Heart right ventricle (tissue), 16 donors: ENCODE results near the gene C3orf18. TPM values are rescaled to one million over a fixed set of nuclear protein-coding genes. Genes with fewer than 3 reads are reported as not detected.

Experiments
- ATAC-seq, 8 donors: fragments of 200-7000 bp; cut with Tn5 transposase; one replicate each; pipeline ENCODE4 v1.9.1; 2020; ENCODE audit warnings: mild to moderate bottlenecking in 8 of 8, moderate library complexity in 8 of 8, moderate number of reproducible peaks in 1 of 8
- DNase-seq, 2 donors: peaks; one replicate each; pipeline ENCODE4 v3.0.0-alpha.2; 2020
- H3K27ac ChIP-seq, 10 donors: fragments of 200-600 bp; sonication (generic) in 2 of 10; one replicate each; pipeline versions ENCODE4 v1.5.0 to v1.8.0; 2020 to 2022; ENCODE audit warnings: mild to moderate bottlenecking in 3 of 10
- H3K27me3 ChIP-seq, 7 donors: fragments of 200-600 bp; one replicate each; pipeline ENCODE4 v1.8.0; 2021 to 2022; ENCODE audit warnings: mild to moderate bottlenecking in 2 of 7
- H3K36me3 ChIP-seq, 9 donors: fragments of 200-600 bp; sonication (generic) in 1 of 9; one replicate each; pipeline versions ENCODE4 v1.5.0 to v1.8.0; 2020 to 2022; ENCODE audit warnings: mild to moderate bottlenecking in 2 of 9
- H3K4me1 ChIP-seq, 9 donors: fragments of 200-600 bp; sonication (generic) in 1 of 9; one replicate each; pipeline versions ENCODE4 v1.5.0 to v1.8.0; 2020 to 2022; ENCODE audit warnings: mild to moderate bottlenecking in 4 of 9
- H3K4me3 ChIP-seq, 10 donors: fragments of 200-600 bp; sonication (generic) in 2 of 10; one replicate each; pipeline versions ENCODE4 v1.5.0 to v1.8.0; 2020 to 2022; ENCODE audit warnings: mild to moderate bottlenecking in 7 of 10, moderate library complexity in 2 of 10
- H3K9me3 ChIP-seq, 11 donors: fragments of 200-600 bp in 10 of 11; sonication (generic) in 2 of 11; one replicate each; pipeline versions ENCODE4 v1.5.0 to v1.8.0; 2013 to 2022; ENCODE audit warnings: mild to moderate bottlenecking in 2 of 11, control low read depth in 1 of 11, moderate library complexity in 1 of 11
- CTCF ChIP-seq, 9 donors: fragments of 200-600 bp; sonication (generic) in 2 of 9; IDR thresholded peaks; one replicate each; pipeline versions ENCODE4 v1.5.0 to v1.8.0; 2021 to 2022; ENCODE audit warnings: antibody characterized with exemption in 9 of 9, mild to moderate bottlenecking in 5 of 9, moderate library complexity in 1 of 9
- WGBS, 2 donors: extraction: QIAGEN DNeasy Blood & Tissue Kit; methylation state at CpG; one replicate each; pipeline ENCODE4 v1.1.7; 2013; ENCODE audit warnings: inconsistent platforms in 1 of 2; 5-methylcytosine and 5-hydroxymethylcytosine counted together
- intact Hi-C, 10 donors: fragments of 100-400 bp; cut with DNase I; formaldehyde crosslinking; loops; one replicate each; pipeline versions ENCODE4 v1.11.1 to v1.14.2; 2022
- polyA plus RNA-seq, 2 donors: library from polyadenylated mRNA; stranded (reverse); fragments of 200-250 nt; gene quantifications; one replicate each; pipeline ENCODE4 v1.2.3, GENCODE V29; 2013
- total RNA-seq, 10 donors: library from RNA; stranded (reverse); fragmentation: NEBNext Ultra II Directional in 3 of 10; extraction: Animal tissue kit (Norgen Biotek cat#: 25700) in 3 of 10; gene quantifications; one replicate each; pipeline versions ENCODE4 v1.2.1 to v1.2.4, GENCODE V29; 2021 to 2023
- donor health status: Arrhythmogenic right ventricular cardiomyopathy.
- donor health status: ischemic (EF 13 %, LVEDD 7.1; RV severe dilation, severe dysfunction).
- donor health status: healthy with polysubstance abuse.
- donor health status: DM: no; HTN: yes; CAD: no.
- donor health status: DM: no; HTN: no; CAD: no.
- donor health status: ischemic (EF 25% LVEDD 6.9; RV normal size, moderate dysfunction).
- donor health status: ischemic (EF 25% LVEDD 5.7; RV mildly dilated, moderate dysfunction).
- donor health status: healthy.
- donor health status: DM: yes; HTN: yes; CAD: no.
- donor health status: Ischemic cardiomyopathy.
- donor health status: ischemic (EF 35%, LVEDD 5.7; RV mildly dilated, moderate dysfunction).
- donor health status: nonischemic (EF 11% LVEDD 7.7; RV severe dilation, severe dysfunction).
- donor health status: DM: yes; HTN: yes; CAD: no.
- donor health status: PGD.
- donor health status: ischemic (EF 29% LVEDD 5.4; RV normal size, mild dysfunction).
- donor health status: nonischemic (EF 23%, LVEDD 6.1; RV moderate dilation, normal function).

C3orf18 gene
- total and polyA plus RNA-seq, 12 donors, result 19.9 to 49.9 (median 41.1) TPM

- intact Hi-C loops, result loop anchor here in 1 of 10 donors (1.0 kb wide), 1 partner anchor 15 kb away; no protein-coding TSS in a partner anchor
- H3K4me1 ChIP-seq, result peaks cover 11 to 69% (median 47%) of the 10 kb centered on the region in 9 donors
Measured at GRCh38 chr3:50568947-50569749, 1.6 kb upstream of the C3orf18 start, which contains the start of gene HEMK1. Gene HEMK1 (plus strand): TSS chr3:50569522. CDS start chr3:50571105, 1,583 bp downstream.

GRCh38 chr3:50567011-50567385 is 549 bp downstream of the C3orf18 start:
- Histone ChIP-seq H3K9me3 (no peaks in the 10 kb centered on the region), H3K4me3 (peak overlapping the region; percentile 39 to 92 (median 78)), H3K27me3 (no peaks in the 10 kb centered on the region), H3K4me1 (peaks cover 11 to 62% (median 38%) of the 10 kb centered on the region in 9 donors), H3K36me3 (peaks cover 0 to 21% (median 0%) of the 10 kb centered on the region in 9 donors), H3K27ac (peak overlapping the region; percentile 65 to 95 (median 92))
- no peak for DNase-seq
- WGBS, 2 donors, result 14 to 16% methylated on average over 11 of the region's 11 CpGs
- TF ChIP-seq CTCF (IDR thresholded peaks at IDR 0.05), result no peak
- intact Hi-C loops, result no loop called here
- ATAC-seq, result no peak

More at GRCh38 chr3:50568947-50569749, 1.6 kb upstream of the C3orf18 start, which contains the start of gene HEMK1:
- H3K36me3 ChIP-seq, result peaks cover 0 to 38% (median 0%) of the 10 kb centered on the region in 9 donors
- ATAC-seq, result peak; percentile 85 to 95 (median 90)
- DNase-seq, result peak; percentile 98 to 99
- no peaks in the 10 kb centered on the region for H3K9me3 ChIP-seq
- WGBS, 2 donors, result 0 to 1% methylated on average over 55 of the region's 55 CpGs
- no peak for TF ChIP-seq CTCF (IDR thresholded peaks at IDR 0.05)
- H3K27me3 ChIP-seq, result no peaks in the 10 kb centered on the region
- H3K4me3 ChIP-seq, result peak within 1 kb of the TSS; percentile 35 to 92 (median 78)
- peak within 1 kb of the TSS; percentile 85 to 95 (median 92) for H3K27ac ChIP-seq

GRCh38 chr3:50564321-50564720 is 3.2 kb downstream of the C3orf18 start:
- WGBS, 2 donors, result 82 to 92% methylated on average over 1 of the region's 1 CpG
- intact Hi-C loops, result no loop called here
- peaks cover 5 to 48% (median 24%) of the 10 kb centered on the region in 9 donors for H3K4me1 ChIP-seq

More at GRCh38 chr3:50564321-50564720, 3.2 kb downstream of the C3orf18 start:
- DNase-seq (no peak), ATAC-seq (no peak)
- H3K9me3 ChIP-seq, result no peaks in the 10 kb centered on the region
- no peak overlapping the region for H3K4me3 ChIP-seq
- TF ChIP-seq CTCF (IDR thresholded peaks at IDR 0.05), result no peak
- no peaks in the 10 kb centered on the region for H3K27me3 ChIP-seq
- H3K27ac ChIP-seq, result no peak overlapping the region
- H3K36me3 ChIP-seq, result peaks cover 0 to 23% (median 0%) of the 10 kb centered on the region in 9 donors
